K562 (cell line): Measurements from ENCODE around the gene ENOSF1. TPM values are rescaled to one million over a fixed set of nuclear protein-coding genes. Genes with fewer than 3 reads are reported as not detected.
A peak's percentile ranks its signal among the peaks of the same experiment; 100 is the strongest.

Source experiments
- ATAC-seq: fragments of 200-7000 bp; cut with Tn5 transposase; 3 replicates; pipeline ENCODE4 v1.9.1; 2020; ENCODE audit warnings: moderate library complexity
- BruUV-seq: library from RNA; stranded (reverse); fragments of 400-500 nt; replicated peaks from 2 replicates; lab custom pipeline; 2021; lab: Mats Ljungman, UMichigan
- CTCF ChIA-PET: fragments of 300-600 bp; formaldehyde crosslinking; extraction: SDS; loops from one replicate; lab custom pipeline; 2021; ENCODE audit warnings: low intra/inter-chr PET ratio; lab: Yijun Ruan, JAX
- POLR2A ChIA-PET: fragments of 300-600, 350-650 bp; sonication (Branson Sonifier 250); formaldehyde crosslinking; extraction: SDS; loops from one replicate; lab custom pipeline; 2021; ENCODE audit warnings: antibody characterized with exemption, inconsistent platforms; lab: Yijun Ruan, JAX
- DNase-seq, 4 experiments: peaks; one replicate each; pipeline versions ENCODE4 v3.0.0 to v3.0.0-alpha.2; 2011 to 2018; ENCODE audit warnings: low spot score in 3 of 4, mixed read lengths in 3 of 4; ENCODE audit errors: extremely low read depth in 1 of 4
- FAIRE-seq: peaks from 2 replicates; lab custom pipeline; 2011; peaks lifted over from hg19 to GRCh38; lab: Jason Lieb, UNC
- H2AFZ ChIP-seq: 2 replicates; pipeline ENCODE4 v1.6.0; 2011; ENCODE audit warnings: low read depth, low read length, control low read depth, inconsistent platforms
- H3K27ac ChIP-seq: fragments of 200-600 bp; 3 replicates; pipeline ENCODE4 v1.8.0; 2011; ENCODE audit warnings: low read depth, mild to moderate bottlenecking, control low read depth, inconsistent platforms, low read length, moderate library complexity, mixed read lengths; ENCODE audit errors: extremely low read depth
- H3K27me3 ChIP-seq, 2 experiments: fragments of 300-600 bp in 1 of 2; 2 replicates in 1 of 2; 3 replicates in 1 of 2; pipeline versions ENCODE4 v1.6.0 to v1.8.0; 2011; ENCODE audit warnings: inconsistent platforms in 2 of 2, low read length in 2 of 2, mild to moderate bottlenecking in 1 of 2, mixed read lengths in 1 of 2, moderate library complexity in 1 of 2; ENCODE audit not compliant: control insufficient read depth in 2 of 2, insufficient read depth in 2 of 2
- H3K36me3 ChIP-seq: fragments of 300-600 bp; 3 replicates; pipeline ENCODE4 v1.8.0; 2011; ENCODE audit warnings: mild to moderate bottlenecking, low read length, inconsistent platforms; ENCODE audit not compliant: control insufficient read depth, insufficient read depth
- H3K4me1 ChIP-seq, 2 experiments: fragments of 200-600 bp in 1 of 2; replicated peaks in 1 of 2; 2 replicates in 1 of 2; 3 replicates in 1 of 2; pipeline versions ENCODE4 v1.5.1 to v1.8.0; 2011; ENCODE audit warnings: inconsistent platforms in 2 of 2, low read length in 2 of 2, mild to moderate bottlenecking in 1 of 2, mixed read lengths in 1 of 2, moderate library complexity in 1 of 2; ENCODE audit not compliant: control insufficient read depth in 2 of 2, insufficient read depth in 2 of 2
- H3K4me2 ChIP-seq: 2 replicates; pipeline ENCODE4 v1.6.1; 2011; ENCODE audit warnings: low read length, control low read depth, inconsistent platforms, mixed read lengths; ENCODE audit not compliant: insufficient read depth
- H3K4me3 ChIP-seq: fragments of 200-600 bp; sonication (generic), shearing (Covaris generic); 2 replicates; pipeline ENCODE4 v1.5.1; 2016; ENCODE audit warnings: control low read depth, inconsistent platforms
- H3K79me2 ChIP-seq: fragments of 200-600 bp; 3 replicates; pipeline ENCODE4 v1.8.0; 2011; ENCODE audit warnings: low read length, inconsistent platforms; ENCODE audit not compliant: control insufficient read depth, insufficient read depth
- H3K9ac ChIP-seq, 2 experiments: 2 replicates each; pipeline versions ENCODE4 v1.6.0 to v1.6.1; 2011; ENCODE audit warnings: low read depth in 2 of 2, low read length in 2 of 2, control low read depth in 1 of 2, inconsistent platforms in 1 of 2, mild to moderate bottlenecking in 1 of 2, mixed read lengths in 1 of 2; ENCODE audit not compliant: insufficient read depth in 1 of 2
- H3K9me1 ChIP-seq: one replicate; pipeline ENCODE4 v1.6.0; 2011; ENCODE audit warnings: inconsistent platforms, mild to moderate bottlenecking, low read length, moderate library complexity; ENCODE audit not compliant: control insufficient read depth, insufficient read depth
- H3K9me3 ChIP-seq: replicated peaks from 2 replicates; pipeline ENCODE4 v1.5.1; 2011; ENCODE audit warnings: low read depth, low read length, inconsistent platforms; ENCODE audit not compliant: control insufficient read depth, insufficient read depth
- H4K20me1 ChIP-seq: replicated peaks from 2 replicates; pipeline ENCODE4 v1.6.1; 2011; ENCODE audit warnings: low read length, inconsistent platforms, mixed read lengths; ENCODE audit not compliant: control insufficient read depth, insufficient read depth
- C11orf30 ChIP-seq: fragments of 450-650 bp; IDR thresholded peaks from 2 replicates; pipeline ENCODE4 v1.6.1; 2016; ENCODE audit warnings: low read depth, mild to moderate bottlenecking
- CHD1 ChIP-seq: fragments of 200-600 bp; sonication (generic); IDR thresholded peaks from one replicate; pipeline ENCODE4 v1.6.1; 2012; ENCODE audit warnings: mild to moderate bottlenecking, moderate library complexity, low read length, inconsistent platforms
- CREB1 ChIP-seq, 2 experiments: sonication (generic) in 1 of 2; formaldehyde crosslinking in 1 of 2; IDR thresholded peaks; 2 replicates each; pipeline versions ENCODE4 v1.6.1 to v1.8.0; 2012 to 2022; ENCODE audit warnings: inconsistent platforms in 1 of 2, mild to moderate bottlenecking in 1 of 2, missing genetic modification reagents in 1 of 2, moderate library complexity in 1 of 2
- PHF8 ChIP-seq: fragments of 200-600 bp; sonication (generic); IDR thresholded peaks from 2 replicates; pipeline ENCODE4 v1.6.1; 2012; ENCODE audit warnings: mixed run types, mild to moderate bottlenecking, inconsistent platforms, low read length, moderate library complexity, borderline replicate concordance
- POLR3A ChIP-seq: IDR thresholded peaks from 2 replicates; pipeline ENCODE4 v1.6.1; 2011; ENCODE audit warnings: borderline replicate concordance, mild to moderate bottlenecking, moderate library complexity; ENCODE audit not compliant: insufficient read length, insufficient read depth; ENCODE audit errors: extremely low read depth
- XRCC5 ChIP-seq: fragments of 200-400 bp; formaldehyde crosslinking; IDR thresholded peaks from 2 replicates; pipeline ENCODE4 v1.6.1; 2017; ENCODE audit warnings: low read depth, mild to moderate bottlenecking, low read length
- WGBS: fragments of 100-300 bp; shearing (Covaris generic); methylation state at CpG from one replicate; pipeline ENCODE4 v1.1.6; 2016; ENCODE audit warnings: low coverage, mixed read lengths; ENCODE audit not compliant: insufficient coverage; ENCODE audit errors: missing lambda C conversion rate; 5-methylcytosine and 5-hydroxymethylcytosine counted together
- in situ Hi-C: fragments of 300-500 bp; cut with MboI; formaldehyde crosslinking; loops from 4 replicates; pipeline ENCODE4 v1.15.0; 2018; ENCODE audit warnings: inconsistent platforms, mixed read lengths
- intact Hi-C: fragments of 100-400 bp; cut with micrococcal nuclease; formaldehyde crosslinking; loops from 2 replicates; pipeline ENCODE4 v1.14.2; 2022
- polyA plus RNA-seq, 8 experiments: library from polyadenylated mRNA; depleted of rRNA in 4 of 8; stranded (reverse) in 5 of 8; unstranded in 3 of 8; fragments of >200 nt; fragmentation: Nextera tagmentation in 2 of 8; fragmentation: Illumina TruSeq in 1 of 8; extraction: Ambion mirVana in 2 of 8; extraction: Trizol in 1 of 8; gene quantifications; 2 replicates each; pipeline versions ENCODE4 v1.2.1 to v1.2.3, GENCODE V29; 2011 to 2014; ENCODE audit warnings: inconsistent platforms in 1 of 8, missing spikeins in 1 of 8
- total RNA-seq, 7 experiments: library from RNA; depleted of rRNA in 6 of 7; stranded (reverse); fragments of >200 nt in 6 of 7; fragmentation: Illumina TruSeq in 2 of 7; extraction: Trizol in 2 of 7; gene quantifications; 2 replicates each; pipeline versions ENCODE4 v1.2.1 to v1.2.3, GENCODE V29; 2011 to 2021; ENCODE audit warnings: low replicate concordance in 1 of 7
- TF ChIP-seq, protein P1 (sequence below): sonication (generic); formaldehyde crosslinking; IDR thresholded peaks from 2 replicates; pipeline ENCODE4 v1.8.0; 2022; ENCODE audit warnings: missing genetic modification reagents, mild to moderate bottlenecking, borderline replicate concordance
- TF ChIP-seq, protein P2 (sequence below): fragments of 450-650 bp; IDR thresholded peaks from 2 replicates; pipeline ENCODE4 v1.6.1; 2018; ENCODE audit warnings: mild to moderate bottlenecking, low read depth; ENCODE audit not compliant: partially characterized antibody
- TF ChIP-seq, protein P3 (sequence below): fragments of 250-450 bp; sonication (Bioruptor Pico); IDR thresholded peaks from 2 replicates; pipeline ENCODE4 v1.5.0; 2021; ENCODE audit warnings: mild to moderate bottlenecking, moderate library complexity

Gene ENOSF1
- total and polyA plus RNA-seq, 9 of the 15 experiments (the other 6 are each of a cell fraction or from before 2014, with no cell fraction given): 15.5 to 66.4 (median 46.5) TPM

DNA sequence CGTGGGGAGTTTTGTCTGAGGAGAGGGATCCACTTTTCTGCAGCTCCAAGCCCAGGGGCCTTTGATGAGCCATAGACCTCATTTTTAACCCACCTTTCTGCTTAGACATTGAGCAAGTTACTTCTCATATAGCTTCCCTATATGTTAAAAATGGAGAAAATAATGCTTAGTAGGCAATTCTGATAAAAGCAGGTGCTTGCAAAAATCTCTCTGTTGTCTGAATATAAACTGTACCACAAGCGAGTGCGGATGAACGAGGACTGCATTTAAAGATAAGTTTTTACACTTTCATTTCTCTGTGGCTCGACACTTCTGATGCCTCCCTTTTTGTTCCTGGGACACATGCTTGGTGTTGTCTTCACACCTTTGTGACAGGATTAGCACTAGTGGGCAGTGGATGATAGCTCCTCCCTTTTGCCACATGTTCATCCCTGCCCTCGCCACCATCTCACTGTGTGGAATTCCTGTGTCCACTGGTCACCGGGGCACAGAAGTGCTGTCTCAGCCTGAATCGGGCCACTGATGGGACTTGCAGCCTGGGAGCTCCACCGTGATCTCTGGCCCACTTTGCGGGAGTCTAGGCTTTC is 53.4 kb downstream of the ENOSF1 start:
- H3K27me3 ChIP-seq: no peaks in the 10 kb centered on the region
- ATAC-seq (no peak), DNase-seq (peak in 1 of 4 experiments; percentile 11), FAIRE-seq (peak; percentile 11)
- in situ Hi-C loops (no loop called here), intact Hi-C loops (loop anchor here (2.0 kb wide), 1 partner anchor 34 kb away; no protein-coding TSS in a partner anchor)
- ChIA-PET POLR2A (interaction anchor here (0.5 to 3.4 kb wide), 14 partner anchors 9 to 182 kb away, joined by 3 to 19 read pairs (median 6); no protein-coding TSS in a partner anchor), CTCF (no interaction called here)
- TSS peak; percentile 45 for BruUV-seq
- peak overlapping the region; percentile 93 for H2AFZ ChIP-seq
- peak overlapping the region; percentile 96 for H3K27ac ChIP-seq
- H3K4me3 ChIP-seq: peak overlapping the region; percentile 93
- H3K4me2 ChIP-seq: peak overlapping the region; percentile 96
- WGBS: 57% methylated on average over 10 of the region's 10 CpGs
- H3K79me2 ChIP-seq: peaks cover 76% of the 10 kb centered on the region
- H3K9me1 ChIP-seq: no peaks in the 10 kb centered on the region
- H3K36me3 ChIP-seq: peaks cover 36% of the 10 kb centered on the region
- H4K20me1 ChIP-seq: no peaks in the 10 kb centered on the region
- H3K9ac ChIP-seq: peak overlapping the region; percentile 90 to 100
- H3K4me1 ChIP-seq: peaks cover 19 to 27% of the 10 kb centered on the region in 2 experiments; a peak in 4 of 5 replicates
- H3K9me3 ChIP-seq: peaks cover 10% of the 10 kb centered on the region; the same call in 1 of the 2 replicates
- TF ChIP-seq XRCC5 (no peak), CHD1 (peak; percentile 24), PHF8 (no peak), POLR3A (no peak), CREB1 (IDR thresholded peaks at IDR 0.05) (no peak), CREB1 (CRISPR knock-in tag; IDR thresholded peaks at IDR 0.05) (no peak), C11orf30 (peak; percentile 96)
- TF ChIP-seq, protein P1, sequence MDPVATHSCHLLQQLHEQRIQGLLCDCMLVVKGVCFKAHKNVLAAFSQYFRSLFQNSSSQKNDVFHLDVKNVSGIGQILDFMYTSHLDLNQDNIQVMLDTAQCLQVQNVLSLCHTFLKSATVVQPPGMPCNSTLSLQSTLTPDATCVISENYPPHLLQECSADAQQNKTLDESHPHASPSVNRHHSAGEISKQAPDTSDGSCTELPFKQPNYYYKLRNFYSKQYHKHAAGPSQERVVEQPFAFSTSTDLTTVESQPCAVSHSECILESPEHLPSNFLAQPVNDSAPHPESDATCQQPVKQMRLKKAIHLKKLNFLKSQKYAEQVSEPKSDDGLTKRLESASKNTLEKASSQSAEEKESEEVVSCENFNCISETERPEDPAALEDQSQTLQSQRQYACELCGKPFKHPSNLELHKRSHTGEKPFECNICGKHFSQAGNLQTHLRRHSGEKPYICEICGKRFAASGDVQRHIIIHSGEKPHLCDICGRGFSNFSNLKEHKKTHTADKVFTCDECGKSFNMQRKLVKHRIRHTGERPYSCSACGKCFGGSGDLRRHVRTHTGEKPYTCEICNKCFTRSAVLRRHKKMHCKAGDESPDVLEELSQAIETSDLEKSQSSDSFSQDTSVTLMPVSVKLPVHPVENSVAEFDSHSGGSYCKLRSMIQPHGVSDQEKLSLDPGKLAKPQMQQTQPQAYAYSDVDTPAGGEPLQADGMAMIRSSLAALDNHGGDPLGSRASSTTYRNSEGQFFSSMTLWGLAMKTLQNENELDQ (CRISPR knock-in tag): no peak
- TF ChIP-seq, protein P2, sequence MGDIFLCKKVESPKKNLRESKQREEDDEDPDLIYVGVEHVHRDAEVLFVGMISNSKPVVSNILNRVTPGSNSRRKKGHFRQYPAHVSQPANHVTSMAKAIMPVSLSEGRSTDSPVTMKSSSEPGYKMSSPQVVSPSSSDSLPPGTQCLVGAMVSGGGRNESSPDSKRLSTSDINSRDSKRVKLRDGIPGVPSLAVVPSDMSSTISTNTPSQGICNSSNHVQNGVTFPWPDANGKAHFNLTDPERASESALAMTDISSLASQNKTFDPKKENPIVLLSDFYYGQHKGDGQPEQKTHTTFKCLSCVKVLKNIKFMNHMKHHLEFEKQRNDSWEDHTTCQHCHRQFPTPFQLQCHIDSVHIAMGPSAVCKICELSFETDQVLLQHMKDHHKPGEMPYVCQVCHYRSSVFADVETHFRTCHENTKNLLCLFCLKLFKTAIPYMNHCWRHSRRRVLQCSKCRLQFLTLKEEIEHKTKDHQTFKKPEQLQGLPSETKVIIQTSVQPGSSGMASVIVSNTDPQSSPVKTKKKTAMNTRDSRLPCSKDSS: no peak
- TF ChIP-seq, protein P3, sequence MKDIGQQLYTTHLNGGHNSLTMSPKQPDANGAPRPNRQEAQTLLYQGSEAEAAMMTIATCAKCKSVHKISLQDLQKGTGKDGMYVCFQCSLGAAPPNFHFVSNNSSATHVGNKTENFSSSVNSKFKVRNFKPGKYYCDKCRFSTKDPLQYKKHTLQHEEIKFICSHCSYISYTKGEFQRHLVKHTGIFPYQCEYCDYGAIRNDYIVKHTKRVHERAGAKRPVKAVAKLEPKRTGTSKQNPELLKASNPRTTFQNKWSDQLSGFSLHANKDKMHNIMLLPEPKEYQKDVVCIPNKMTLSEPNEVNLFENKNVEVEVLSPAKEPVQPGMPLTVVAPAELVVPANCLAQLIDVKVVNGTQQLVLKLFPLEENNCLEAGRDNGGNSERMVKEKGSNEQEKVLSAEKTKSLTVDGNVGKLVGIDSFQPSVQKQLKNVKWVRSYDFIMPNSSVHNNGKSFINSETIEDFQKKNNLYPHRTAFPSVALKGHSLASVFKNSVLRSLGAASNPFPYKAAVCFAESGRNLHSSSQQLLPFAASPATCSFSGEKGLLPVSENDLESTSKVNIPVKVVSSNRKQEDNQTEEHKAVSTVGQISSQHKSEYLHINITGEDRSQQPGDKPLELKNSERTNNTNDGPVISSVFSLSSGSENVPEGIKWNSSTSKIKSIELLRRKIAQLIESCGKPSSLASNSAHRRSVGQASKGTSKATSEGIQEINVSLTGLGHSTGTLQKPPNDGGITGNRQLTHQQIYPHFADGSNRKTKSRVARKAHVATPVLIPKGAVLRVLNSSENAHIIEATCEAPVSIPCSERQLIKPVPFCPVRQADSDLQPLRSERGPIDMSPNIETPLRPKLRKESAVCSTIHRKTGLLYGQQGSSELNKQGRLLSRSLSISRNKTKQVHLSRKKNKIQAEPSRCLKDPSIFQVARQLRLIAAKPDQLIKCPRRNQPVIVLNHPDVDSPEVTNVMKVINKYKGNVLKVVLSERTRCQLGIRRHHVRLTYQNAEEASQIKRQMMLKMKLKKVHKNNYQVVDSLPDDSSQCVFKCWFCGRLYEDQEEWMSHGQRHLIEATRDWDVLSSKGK (CRISPR knock-in tag): no peak
